ENCODE measurements around the gene ST6GALNAC3.

ST6GALNAC3 gene

GRCh38 chr1:76256289-76257223 is 182.0 kb downstream of the ST6GALNAC3 start:
- no peak for DNase-seq

DNA sequence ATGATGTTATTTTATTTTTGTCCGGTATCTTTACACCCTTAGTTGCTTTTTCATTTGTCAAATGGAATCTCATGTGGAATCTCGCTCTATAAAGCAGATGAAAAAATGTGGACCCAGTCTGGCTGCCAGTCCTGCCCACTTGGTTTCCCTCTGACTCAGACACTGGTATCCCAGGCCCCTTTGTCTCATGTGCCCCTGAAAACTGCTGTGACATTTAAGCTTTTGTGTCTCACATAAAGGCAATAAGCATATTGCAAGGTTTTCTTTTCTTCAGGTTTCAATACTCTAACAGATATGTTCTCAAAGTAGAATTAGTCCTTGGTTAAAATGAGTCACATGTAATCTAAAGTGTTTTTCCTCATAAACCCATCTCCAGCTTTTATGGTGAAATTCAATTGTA is 183.3 kb downstream of the ST6GALNAC3 start:
- DNase-seq, result no peak

- no peak for DNase-seq
These were observed 184.7 kb downstream of the ST6GALNAC3 start for GRCh38 chr1:76259270-76259669.

- no peak for DNase-seq
These were observed 185.7 kb downstream of the ST6GALNAC3 start for GRCh38 chr1:76260279-76260678.

DNA sequence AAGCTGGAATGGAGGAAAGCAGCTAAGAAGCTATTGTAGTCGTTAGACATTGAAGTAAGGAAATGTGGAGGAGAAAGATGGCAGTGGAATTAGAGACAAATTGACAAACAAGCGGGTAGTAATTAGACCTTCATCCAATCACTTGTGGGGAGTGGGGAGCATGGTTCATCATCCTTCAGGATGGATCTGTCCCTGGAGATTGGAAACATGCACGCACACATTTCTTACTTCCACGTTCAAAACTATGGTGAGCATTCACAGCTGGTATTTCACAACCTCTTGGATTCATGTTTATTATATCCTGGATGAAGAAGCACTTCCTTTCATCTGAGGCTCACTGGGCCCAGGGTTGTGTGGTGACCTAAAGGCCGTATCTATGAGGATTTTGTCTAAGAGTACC is 188.1 kb downstream of the ST6GALNAC3 start:
- DNase-seq, result no peak

DNA sequence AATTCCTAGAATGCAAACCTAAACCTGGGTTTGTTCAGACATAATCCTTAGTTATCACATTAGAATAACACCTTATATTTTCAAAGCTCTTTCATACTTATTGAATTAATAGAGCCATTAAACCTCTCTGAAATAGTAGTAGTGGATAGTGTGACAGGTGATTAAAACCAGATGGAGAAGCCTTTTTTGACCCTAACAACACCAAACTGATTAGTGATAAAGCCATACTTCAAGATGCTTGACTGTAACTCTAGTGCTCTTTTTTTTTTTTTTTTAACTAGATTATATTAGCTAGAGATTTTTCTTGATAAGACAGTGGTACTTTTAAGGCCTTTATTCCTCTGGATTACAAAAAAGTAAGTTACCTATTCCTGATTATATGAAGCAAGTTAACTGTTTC is 190.1 kb downstream of the ST6GALNAC3 start:
- DNase-seq, result no peak

- no peak for DNase-seq
These were observed 192.2 kb downstream of the ST6GALNAC3 start for GRCh38 chr1:76266762-76267161.

- DNase-seq, result no peak
These were observed 193.1 kb downstream of the ST6GALNAC3 start for GRCh38 chr1:76267631-76268030.

GRCh38 chr1:76268341-76268740 is 193.8 kb downstream of the ST6GALNAC3 start:
- DNase-seq, result no peak

DNA sequence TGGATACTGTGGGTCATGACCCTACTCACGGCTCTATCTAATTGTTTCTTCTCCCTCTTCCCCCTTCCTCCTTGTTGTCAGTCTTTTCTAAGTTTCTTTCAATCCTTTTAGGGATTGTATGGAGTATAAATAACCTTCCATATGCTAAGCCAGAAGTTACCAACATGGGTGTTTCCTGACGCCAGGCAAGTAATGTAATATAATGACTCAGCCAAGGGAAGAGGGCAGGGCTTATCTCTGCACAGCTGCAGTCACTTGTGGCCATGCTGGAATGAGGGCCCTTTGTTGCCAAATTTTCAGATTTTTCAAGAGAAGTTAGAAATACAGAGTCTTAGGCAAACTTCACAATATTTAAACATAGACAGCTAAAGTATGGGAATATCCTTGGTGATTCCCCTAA is 194.6 kb downstream of the ST6GALNAC3 start:
- DNase-seq, result no peak

DNA sequence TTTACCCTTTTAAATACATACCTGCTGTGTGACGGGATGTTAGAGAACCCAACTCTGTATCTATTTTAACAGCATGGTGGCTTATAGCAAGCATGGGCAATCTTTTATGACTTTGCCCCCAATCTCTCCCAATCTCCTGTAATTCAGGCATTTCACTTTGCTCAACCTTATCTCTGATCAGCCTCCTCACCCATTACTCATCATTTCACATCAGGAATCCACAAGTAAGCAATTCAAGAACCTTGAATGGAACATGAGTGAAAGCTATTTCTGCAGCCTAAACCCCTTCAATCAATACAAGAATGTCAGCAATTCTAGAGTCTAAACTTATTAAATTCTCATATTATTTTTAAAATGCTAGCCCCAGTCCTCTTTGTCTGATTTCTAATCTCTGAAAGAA is 199.8 kb downstream of the ST6GALNAC3 start:
- no peak for DNase-seq

GRCh38 chr1:76274718-76275117 is 200.2 kb downstream of the ST6GALNAC3 start:
- no peak for DNase-seq

- DNase-seq, result no peak
These were observed 204.2 kb downstream of the ST6GALNAC3 start for GRCh38 chr1:76278711-76279100.

GRCh38 chr1:76279101-76279748 is 204.7 kb downstream of the ST6GALNAC3 start:
- DNase-seq, result no peak

DNA sequence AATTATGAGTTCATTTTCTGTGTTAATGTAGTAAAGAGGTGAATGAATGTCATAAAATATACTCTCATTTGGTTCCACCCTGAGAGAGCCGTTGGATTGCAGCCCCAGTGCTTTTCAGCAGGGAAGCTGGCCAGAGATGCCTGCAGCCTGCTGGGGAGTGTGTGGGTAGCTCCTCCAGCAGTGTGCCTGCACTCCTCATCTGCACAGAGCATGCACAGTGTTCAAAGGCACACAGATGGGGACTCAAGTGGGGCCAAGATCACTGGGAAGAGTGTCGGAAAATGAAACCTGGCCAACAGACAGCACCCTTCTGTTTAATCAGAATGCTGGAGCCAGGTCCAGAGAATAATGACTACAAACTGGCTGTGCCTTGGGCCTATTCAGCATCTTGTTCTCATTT is 206.8 kb downstream of the ST6GALNAC3 start:
- no peak for DNase-seq

DNA sequence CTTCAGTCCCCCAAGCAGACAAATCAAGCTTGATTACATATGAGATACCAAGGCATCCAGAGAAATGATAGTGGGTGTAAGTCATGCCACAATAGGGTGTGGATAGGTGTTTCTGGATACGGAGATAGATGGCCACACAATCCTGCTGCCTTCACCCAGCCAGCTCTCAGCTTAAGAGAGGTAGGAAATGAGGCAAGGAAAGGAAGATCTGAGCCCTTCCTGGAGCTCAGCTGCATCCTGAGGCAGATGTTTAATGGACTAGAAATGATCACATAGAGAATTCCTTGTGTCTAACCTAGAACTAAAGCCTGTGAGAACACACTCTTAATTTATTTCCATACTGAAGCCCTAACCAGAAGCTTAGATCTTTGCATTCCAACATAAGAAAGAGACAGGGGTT is 210.3 kb downstream of the ST6GALNAC3 start:
- DNase-seq, result no peak

DNA sequence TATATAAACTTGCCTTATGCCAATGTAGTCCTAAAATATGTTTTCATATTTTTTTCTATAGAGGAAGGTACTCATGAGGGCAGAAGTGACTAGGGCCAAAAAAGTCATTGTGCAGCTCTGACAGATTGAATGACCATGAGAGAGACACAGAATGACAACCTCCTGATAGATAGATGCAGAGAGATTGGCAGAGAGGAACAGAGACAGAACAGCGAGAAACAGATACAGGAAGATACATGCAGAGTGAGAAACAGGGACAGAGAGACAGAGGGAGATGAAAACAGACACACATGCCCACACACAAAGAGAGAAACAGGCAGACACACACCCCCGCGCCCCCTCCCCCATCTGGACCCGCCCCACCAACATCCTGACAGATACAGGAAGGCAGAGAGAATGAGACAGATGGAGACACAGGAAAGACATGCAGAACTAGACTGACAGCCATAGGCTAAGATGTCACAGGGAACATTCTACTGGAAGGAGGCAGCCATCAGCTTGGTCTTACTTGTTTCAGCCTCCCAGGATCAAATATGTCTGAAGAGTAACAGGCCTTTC is 211.1 kb downstream of the ST6GALNAC3 start:
- no peak for DNase-seq

- no peak for DNase-seq
These were observed 213.4 kb downstream of the ST6GALNAC3 start for GRCh38 chr1:76287917-76288316.

DNA sequence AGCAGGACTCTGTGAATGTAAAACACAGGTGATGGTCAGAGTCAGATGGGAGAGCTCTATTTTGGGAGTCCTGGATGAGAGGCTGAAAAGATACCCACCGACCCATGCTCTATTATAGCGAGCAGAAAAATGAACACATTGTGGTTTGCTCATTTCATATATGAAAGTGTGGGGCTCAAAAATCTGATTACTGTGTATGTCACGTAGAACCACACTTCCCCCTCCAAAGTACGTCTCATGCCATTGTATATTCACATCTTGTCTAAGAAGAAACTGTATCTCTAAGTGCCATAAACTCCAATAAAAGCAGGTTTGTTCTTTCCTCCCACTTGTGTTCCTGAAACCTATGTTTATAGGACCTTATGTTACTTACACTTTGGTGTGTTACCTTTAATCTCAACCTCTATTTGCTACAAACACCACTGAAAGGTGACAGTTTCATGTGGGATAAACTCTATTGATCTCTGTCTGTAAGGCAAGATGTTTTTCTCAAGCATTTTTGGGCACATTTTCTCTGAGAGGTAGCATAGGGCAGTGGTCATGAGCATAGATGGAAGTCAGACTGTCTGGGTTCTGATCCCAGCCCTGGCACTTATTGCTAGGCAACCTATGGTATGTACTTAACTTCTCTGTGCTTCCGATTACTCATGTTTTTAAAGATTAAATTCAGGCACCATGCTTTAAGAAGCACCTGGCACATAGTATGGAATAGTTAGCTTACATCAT is 214.4 kb downstream of the ST6GALNAC3 start:
- no peak for DNase-seq

DNA sequence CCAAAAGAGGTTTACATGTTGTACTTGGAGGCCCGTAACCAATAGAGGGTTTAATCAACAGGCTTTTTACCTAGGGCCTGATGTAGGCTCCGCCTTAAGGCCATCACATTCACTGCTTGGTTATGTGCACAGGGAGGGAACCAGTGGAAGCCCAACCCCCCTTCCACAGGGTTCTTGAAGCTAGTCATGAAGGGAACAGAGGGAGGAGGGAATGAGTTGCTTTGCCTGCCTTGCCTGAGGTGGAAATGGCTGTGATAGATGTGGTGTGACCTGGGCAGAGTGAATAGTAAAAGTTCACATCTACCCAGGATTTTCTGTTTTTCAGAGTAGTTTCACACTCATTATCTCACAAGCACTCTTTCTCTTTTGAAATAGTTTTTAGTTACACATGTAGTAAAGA is 215.1 kb downstream of the ST6GALNAC3 start:
- no peak for DNase-seq

DNA sequence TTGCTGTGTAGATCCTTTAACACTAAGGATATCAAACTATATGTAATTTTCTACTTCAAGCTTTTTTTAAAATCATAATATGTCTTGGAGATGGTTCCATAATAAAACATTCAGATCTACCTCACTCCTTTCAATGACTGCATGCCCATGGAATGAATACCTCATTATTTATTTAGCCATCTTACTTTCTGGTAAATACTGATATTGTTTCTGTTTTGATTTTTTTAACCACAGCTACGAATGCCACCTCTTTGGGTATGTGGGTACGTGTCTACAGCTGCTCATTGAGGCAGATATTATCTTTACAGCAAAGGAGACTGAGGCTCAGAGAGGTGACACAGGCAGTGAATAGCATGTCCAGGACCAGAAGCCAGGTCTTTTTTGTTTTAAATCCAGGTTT is 215.7 kb downstream of the ST6GALNAC3 start:
- no peak for DNase-seq

- DNase-seq, result no peak
These were observed 216.6 kb downstream of the ST6GALNAC3 start for GRCh38 chr1:76291191-76291590.

- no peak for DNase-seq
These were observed 217.2 kb downstream of the ST6GALNAC3 start for GRCh38 chr1:76291737-76292136.
